CD4-positive, alpha-beta T cell treated with Interleukin-2 at 100 ng/mL for 4 hours (primary cell): ENCODE results near the gene GALNT2.

Source experiments
- DNase-seq: peaks from one replicate; pipeline ENCODE4 v3.0.0-alpha.2; 2020; ENCODE audit warnings: low spot score

Gene GALNT2

GRCh38 chr1:230212405-230212936, 145.4 kb downstream of the GALNT2 start:
- DNase-seq: no peak

DNA sequence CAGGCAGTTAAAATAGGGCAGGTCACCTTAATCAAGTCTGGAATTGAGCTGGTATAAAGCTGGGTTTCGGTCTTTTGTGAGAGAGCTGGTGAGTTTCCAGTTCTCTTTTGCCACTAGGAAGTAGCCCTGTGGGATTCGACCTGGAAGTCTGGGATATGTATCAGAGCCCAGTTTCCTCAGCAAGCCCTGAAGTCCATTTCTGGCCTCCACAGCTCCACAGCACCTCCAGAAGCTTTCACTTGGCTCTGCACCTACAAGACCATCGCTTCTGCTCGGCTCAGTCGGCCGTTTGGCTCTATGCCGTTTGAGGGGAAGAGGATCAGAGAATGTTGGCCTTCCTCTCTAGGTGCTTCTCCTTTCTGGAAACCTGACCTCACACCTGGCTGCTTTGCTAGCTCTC, 148.0 kb downstream of the GALNT2 start:
- no peak for DNase-seq

DNA sequence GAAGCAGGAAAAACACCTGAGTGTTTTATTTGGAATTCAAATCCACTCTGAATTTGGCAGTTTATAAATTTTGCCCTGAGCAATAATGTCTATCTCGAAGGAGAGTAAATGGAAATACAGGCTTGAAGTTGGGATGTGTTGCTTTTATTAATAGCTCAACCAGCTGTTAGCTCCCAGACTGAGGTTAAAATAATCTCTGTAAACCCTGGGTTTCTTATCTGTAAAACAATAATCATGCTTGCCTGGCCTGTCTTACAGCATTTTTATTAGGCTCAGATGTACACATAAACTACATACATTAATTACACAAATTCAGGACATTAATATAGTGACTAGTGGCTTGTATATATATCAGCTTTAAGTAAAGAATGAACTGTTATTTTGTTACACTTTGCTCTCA, 148.5 kb downstream of the GALNT2 start:
- no peak for DNase-seq

DNA sequence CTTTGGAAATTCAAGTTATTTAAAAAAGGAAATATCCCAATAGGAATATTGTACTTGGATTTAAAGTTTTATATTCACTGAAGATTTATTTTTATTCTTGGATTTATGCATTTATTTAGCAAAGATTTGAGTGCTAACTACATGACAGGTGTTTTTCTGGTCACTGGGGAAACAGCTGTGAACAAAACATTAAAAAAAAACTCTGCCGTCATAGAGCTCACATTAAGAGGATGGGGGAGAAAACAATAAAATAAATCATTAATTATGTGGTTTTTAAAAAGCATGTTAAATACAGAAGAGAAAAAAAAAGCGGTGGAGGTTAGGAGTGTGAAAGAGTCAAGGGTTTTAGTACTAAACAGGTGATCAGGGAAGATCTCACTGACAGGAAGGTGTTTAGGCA, 149.9 kb downstream of the GALNT2 start:
- DNase-seq: no peak

DNA sequence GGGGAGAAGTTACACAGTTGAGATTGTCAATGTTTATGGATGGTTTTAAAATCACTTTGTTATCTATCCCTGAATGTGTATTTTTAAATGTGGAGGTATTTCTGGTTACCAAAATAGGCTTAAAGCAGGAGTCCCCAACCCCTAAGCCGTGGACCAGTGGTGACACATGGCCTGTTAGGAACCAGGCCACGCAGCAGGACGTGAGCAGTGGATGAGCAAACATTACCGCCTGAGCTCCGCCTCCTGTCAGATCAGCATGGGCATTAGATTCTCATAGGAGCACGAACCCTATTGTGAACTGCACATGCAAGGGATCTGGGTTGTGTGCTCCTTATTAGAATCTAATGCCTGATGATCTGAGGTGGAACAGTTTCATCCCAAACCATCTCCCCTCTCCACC, 151.6 kb downstream of the GALNT2 start:
- no peak for DNase-seq

GRCh38 chr1:230219174-230220067, 152.4 kb downstream of the GALNT2 start:
- no peak for DNase-seq

DNA sequence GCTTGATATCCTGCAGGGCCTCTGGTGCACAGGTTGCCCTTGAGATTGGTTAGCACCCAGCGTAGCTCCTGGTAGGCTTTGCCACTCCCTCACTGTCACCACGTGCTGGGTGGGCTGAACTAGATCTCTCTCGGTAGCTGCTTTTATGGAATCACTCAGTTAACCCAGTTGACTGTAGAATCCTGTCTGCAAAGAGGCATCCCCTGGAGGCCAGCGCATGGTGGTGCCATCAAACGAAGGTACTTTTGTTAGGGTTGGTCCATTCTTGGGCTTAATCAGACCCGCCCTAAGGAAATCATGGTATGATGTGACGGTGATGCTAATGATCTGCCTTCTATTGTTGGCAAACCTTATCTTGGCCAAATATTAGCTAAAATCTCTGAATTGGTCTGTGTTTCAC, 153.4 kb downstream of the GALNT2 start:
- DNase-seq: no peak

- DNase-seq: no peak
Observed at GRCh38 chr1:230220907-230221306, 153.9 kb downstream of the GALNT2 start.

- no peak for DNase-seq
Observed at GRCh38 chr1:230222678-230223077, 155.6 kb downstream of the GALNT2 start.

GRCh38 chr1:230224101-230224960, 157.3 kb downstream of the GALNT2 start:
- DNase-seq: no peak

- DNase-seq: no peak
Observed at GRCh38 chr1:230226007-230226800, 159.2 kb downstream of the GALNT2 start.

DNA sequence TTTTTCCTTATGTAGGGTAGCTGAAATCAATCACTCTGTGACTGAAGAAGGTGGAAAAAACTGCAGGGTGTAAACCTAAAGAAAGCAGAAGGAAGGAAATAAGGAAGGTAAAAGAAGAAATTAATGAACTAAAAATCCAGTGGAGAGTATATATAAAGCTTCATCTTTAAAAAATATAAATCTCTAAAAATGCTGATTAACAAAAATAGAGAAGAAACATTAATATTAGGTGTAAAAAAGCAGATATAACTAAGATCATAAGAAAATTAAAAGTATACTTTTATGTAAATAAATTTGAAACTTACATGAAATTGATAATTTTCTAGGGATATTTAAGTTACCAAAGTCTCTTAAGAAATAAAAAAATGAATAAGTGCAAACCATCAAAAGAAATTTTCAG, 159.8 kb downstream of the GALNT2 start:
- no peak for DNase-seq

DNA sequence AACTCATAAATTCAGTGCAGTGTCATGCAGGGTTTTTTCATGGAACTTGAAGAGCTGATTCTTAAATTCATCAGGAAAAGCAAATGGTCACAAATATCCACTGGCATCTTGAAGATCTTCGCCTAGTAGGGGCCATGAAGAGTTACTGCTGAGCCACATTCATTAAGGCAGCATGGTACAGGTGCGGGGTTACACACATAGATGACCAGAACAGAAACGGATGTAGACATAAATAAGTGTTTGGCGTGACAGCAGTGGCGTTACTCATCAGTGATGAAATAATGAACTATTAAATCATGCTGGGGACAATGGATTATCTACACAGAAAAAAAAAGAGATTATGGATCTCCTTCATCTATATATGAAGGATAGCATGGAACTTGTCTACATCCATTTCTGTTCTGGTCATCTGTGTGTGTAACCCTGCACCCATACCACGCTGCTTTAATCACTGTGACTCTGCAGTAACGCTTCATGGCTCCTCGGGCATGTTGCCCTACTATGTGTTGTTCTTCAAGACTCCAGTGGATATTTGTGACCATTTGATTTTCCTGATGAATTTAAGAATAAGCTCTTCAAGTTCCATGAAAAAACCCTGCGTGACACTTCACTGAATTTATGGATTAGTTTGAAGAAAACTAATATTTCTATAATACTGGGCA, 161.3 kb downstream of the GALNT2 start:
- DNase-seq: no peak

GRCh38 chr1:230230273-230230672, 163.2 kb downstream of the GALNT2 start:
- DNase-seq: no peak

- no peak for DNase-seq
Observed at GRCh38 chr1:230230948-230231773, 164.1 kb downstream of the GALNT2 start.

GRCh38 chr1:230231774-230232145, 164.7 kb downstream of the GALNT2 start:
- no peak for DNase-seq

DNA sequence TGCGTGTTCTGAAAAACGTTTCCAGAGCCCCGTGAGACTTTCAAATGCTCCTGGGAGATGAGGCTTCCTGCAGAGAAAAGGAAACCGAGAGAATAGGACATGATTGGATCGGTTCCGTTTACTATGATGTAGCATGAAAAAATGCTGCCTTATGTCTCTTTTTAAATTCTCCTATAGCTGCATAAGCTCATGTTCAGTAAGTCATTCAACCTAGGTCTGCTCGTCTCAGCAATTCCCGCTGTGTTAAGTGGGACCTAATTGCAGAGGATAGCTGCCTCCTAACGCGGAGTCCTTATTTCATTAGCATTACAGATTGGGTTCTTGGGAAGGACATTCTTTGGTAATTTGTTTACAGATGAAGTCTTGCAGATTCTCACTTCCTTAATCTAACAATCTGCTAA, 165.3 kb downstream of the GALNT2 start:
- DNase-seq: no peak

- no peak for DNase-seq
Observed at GRCh38 chr1:230233786-230234185, 166.7 kb downstream of the GALNT2 start.

- DNase-seq: no peak
Observed at GRCh38 chr1:230235876-230236275, 168.8 kb downstream of the GALNT2 start.

DNA sequence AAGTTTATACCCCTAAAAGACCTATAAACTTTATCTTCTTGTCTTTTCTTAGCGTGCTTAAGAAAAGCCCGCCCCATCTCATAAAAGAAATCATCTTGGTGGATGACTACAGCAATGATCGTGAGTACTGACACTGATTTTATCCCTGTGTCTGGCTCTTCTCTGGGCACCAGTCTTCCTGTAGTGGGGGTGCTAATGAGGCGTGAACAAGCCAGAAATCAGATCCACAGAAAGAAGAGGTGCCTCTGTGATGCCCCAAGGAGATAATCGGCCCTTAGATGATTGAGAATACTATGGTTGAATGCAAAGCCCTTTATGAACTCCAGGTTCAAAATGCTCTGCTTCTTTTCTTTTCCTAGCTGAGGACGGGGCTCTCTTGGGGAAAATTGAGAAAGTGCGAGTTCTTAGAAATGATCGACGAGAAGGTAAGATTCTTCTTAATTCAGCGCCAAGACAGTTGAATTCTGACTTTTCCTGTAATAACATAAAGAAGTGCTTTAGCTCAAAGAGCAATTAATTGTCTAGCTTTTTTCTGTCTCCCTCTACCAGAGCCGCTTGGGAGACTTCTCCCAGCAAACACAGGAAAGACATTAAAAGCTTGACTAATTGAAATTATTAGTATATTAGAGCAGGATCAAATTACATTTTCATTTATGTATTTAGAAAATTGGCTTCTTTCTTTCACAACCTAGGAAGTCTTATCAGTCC, 169.4 kb downstream of the GALNT2 start:
- no peak for DNase-seq
